Mesenchymal stem cell (in vitro differentiated cells and primary cell): ENCODE results near the gene GLTPD2.

Experiments
- DNase-seq: peaks from one replicate; pipeline ENCODE4 v3.0.0-alpha.2; 2013
- H2AFZ ChIP-seq: one replicate; pipeline ENCODE4 v1.6.1; 2013; ENCODE audit warnings: low read depth, mild to moderate bottlenecking, control low read depth, inconsistent platforms, low read length, moderate library complexity
- H2AK5ac ChIP-seq: 2 replicates; pipeline ENCODE4 v1.6.1; 2013; ENCODE audit warnings: low read length, moderate library complexity, mild to moderate bottlenecking, inconsistent platforms; ENCODE audit not compliant: severe bottlenecking
- H2BK120ac ChIP-seq: one replicate; pipeline ENCODE4 v1.6.1; 2013; ENCODE audit warnings: low read depth, mild to moderate bottlenecking, inconsistent platforms, low read length, moderate library complexity
- H2BK12ac ChIP-seq, 2 experiments: one replicate each; pipeline ENCODE4 v1.6.1; 2013; ENCODE audit warnings: inconsistent platforms in 2 of 2, low read length in 2 of 2, mild to moderate bottlenecking in 2 of 2, moderate library complexity in 2 of 2, control low read depth in 1 of 2
- H2BK15ac ChIP-seq: one replicate; pipeline ENCODE4 v1.6.1; 2013; ENCODE audit warnings: mild to moderate bottlenecking, low read depth, inconsistent platforms; ENCODE audit not compliant: poor library complexity, severe bottlenecking
- H2BK5ac ChIP-seq: 2 replicates; pipeline ENCODE4 v1.6.1; 2013; ENCODE audit warnings: low read depth, mild to moderate bottlenecking, low read length, control low read depth, inconsistent platforms; ENCODE audit not compliant: poor library complexity, severe bottlenecking
- H3K14ac ChIP-seq, 2 experiments: one replicate each; pipeline ENCODE4 v1.6.1; 2013; ENCODE audit warnings: inconsistent platforms in 2 of 2, low read length in 2 of 2, control low read depth in 1 of 2, mild to moderate bottlenecking in 1 of 2, moderate library complexity in 1 of 2
- H3K18ac ChIP-seq, 2 experiments: one replicate each; pipeline ENCODE4 v1.6.1; 2013; ENCODE audit warnings: inconsistent platforms in 2 of 2, low read length in 2 of 2, control low read depth in 1 of 2, low read depth in 1 of 2, mild to moderate bottlenecking in 1 of 2
- H3K23ac ChIP-seq, 2 experiments: one replicate each; pipeline ENCODE4 v1.6.1; 2013; ENCODE audit warnings: inconsistent platforms in 2 of 2, low read length in 2 of 2, mild to moderate bottlenecking in 2 of 2, moderate library complexity in 2 of 2, control low read depth in 1 of 2
- H3K27ac ChIP-seq: 2 replicates; pipeline ENCODE4 v1.5.1; 2013; ENCODE audit warnings: mild to moderate bottlenecking, moderate library complexity, low read length, control low read depth, inconsistent platforms; ENCODE audit not compliant: poor library complexity, severe bottlenecking
- H3K27me3 ChIP-seq, 2 experiments: 2 replicates each; pipeline versions ENCODE4 v1.6.1 to v1.7.0; 2013; ENCODE audit warnings: low read length in 2 of 2, mild to moderate bottlenecking in 2 of 2, moderate library complexity in 2 of 2, control low read depth in 1 of 2, inconsistent platforms in 1 of 2; ENCODE audit not compliant: control insufficient read depth in 1 of 2, insufficient read depth in 1 of 2
- H3K36me3 ChIP-seq, 2 experiments: 2 replicates each; pipeline versions ENCODE4 v1.6.1 to v1.7.0; 2013; ENCODE audit warnings: low read length in 2 of 2, control low read depth in 1 of 2, inconsistent platforms in 1 of 2, low read depth in 1 of 2, mild to moderate bottlenecking in 1 of 2; ENCODE audit not compliant: insufficient read depth in 2 of 2, control insufficient read depth in 1 of 2
- H3K4ac ChIP-seq, 2 experiments: one replicate each; pipeline ENCODE4 v1.6.1; 2013; ENCODE audit warnings: inconsistent platforms in 2 of 2, low read length in 2 of 2, mild to moderate bottlenecking in 2 of 2, moderate library complexity in 2 of 2, control low read depth in 1 of 2, low read depth in 1 of 2
- H3K4me1 ChIP-seq: 2 replicates; pipeline ENCODE4 v1.6.1; 2013; ENCODE audit warnings: low read depth, low read length, control low read depth; ENCODE audit not compliant: control insufficient read depth, insufficient read depth
- H3K4me2 ChIP-seq: 2 replicates; pipeline ENCODE4 v1.6.1; 2013; ENCODE audit warnings: low read length, mild to moderate bottlenecking, inconsistent platforms; ENCODE audit not compliant: poor library complexity, severe bottlenecking
- H3K4me3 ChIP-seq, 2 experiments: 2 replicates each; pipeline versions ENCODE4 v1.5.1 to v1.7.0; 2013; ENCODE audit warnings: low read length in 2 of 2, mild to moderate bottlenecking in 2 of 2, control low read depth in 1 of 2, low read depth in 1 of 2; ENCODE audit not compliant: insufficient read depth in 1 of 2
- H3K79me1 ChIP-seq: replicated peaks from 2 replicates; pipeline ENCODE4 v1.6.1; 2013; ENCODE audit warnings: mild to moderate bottlenecking, control low read depth, low read length, inconsistent platforms; ENCODE audit not compliant: poor library complexity, severe bottlenecking
- H3K9ac ChIP-seq: 2 replicates; pipeline ENCODE4 v1.7.0; 2013; ENCODE audit warnings: mild to moderate bottlenecking, low read length, moderate library complexity
- H3K9me3 ChIP-seq: 2 replicates; pipeline ENCODE4 v1.7.0; 2013; ENCODE audit warnings: mild to moderate bottlenecking, low read length; ENCODE audit not compliant: control insufficient read depth
- H4K8ac ChIP-seq: one replicate; pipeline ENCODE4 v1.6.1; 2013; ENCODE audit warnings: inconsistent platforms, mild to moderate bottlenecking, low read length, moderate library complexity
- H4K91ac ChIP-seq: one replicate; pipeline ENCODE4 v1.6.1; 2013; ENCODE audit warnings: mild to moderate bottlenecking, low read length, inconsistent platforms
- WGBS: methylation state at CpG from one replicate; pipeline ENCODE4 v1.1.7; 2013; ENCODE audit warnings: mixed read lengths; 5-methylcytosine and 5-hydroxymethylcytosine counted together

Gene GLTPD2

GRCh38 chr17:4786106-4786511, 2.7 kb upstream of the GLTPD2 start, which contains the start of gene VMO1:
Gene VMO1 (minus strand): TSS chr17:4786364. CDS start chr17:4786352, 12 bp downstream.
- no peak within 1 kb of the TSS for H4K91ac ChIP-seq
- H3K79me1 ChIP-seq, result peaks cover 7% of the 10 kb centered on the region
- peak within 1 kb of the TSS in 1 of 2 experiments; percentile 9 for H3K23ac ChIP-seq
- H3K4me2 ChIP-seq, result no peak within 1 kb of the TSS
- H3K27ac ChIP-seq, result no peak within 1 kb of the TSS
- H2BK12ac ChIP-seq, result no peak within 1 kb of the TSS
- no peak for DNase-seq
- peak within 1 kb of the TSS in 1 of 2 experiments; percentile 69 for H3K4me3 ChIP-seq
- H3K14ac ChIP-seq, result no peak within 1 kb of the TSS
- H2AK5ac ChIP-seq, result no peak within 1 kb of the TSS
- H3K27me3 ChIP-seq, result peaks cover 8 to 34% of the 10 kb centered on the region in 2 experiments
- H3K9me3 ChIP-seq, result no peaks in the 10 kb centered on the region
- H2BK15ac ChIP-seq, result no peak within 1 kb of the TSS
- WGBS, result 91% methylated on average over 20 of the region's 24 CpGs
- peaks cover 15% of the 10 kb centered on the region for H3K4me1 ChIP-seq
- no peak within 1 kb of the TSS for H2AFZ ChIP-seq
- H4K8ac ChIP-seq, result no peak within 1 kb of the TSS
- no peaks in the 10 kb centered on the region for H3K36me3 ChIP-seq
- H2BK120ac ChIP-seq, result no peak within 1 kb of the TSS
- H3K4ac ChIP-seq, result no peak within 1 kb of the TSS
- peak within 1 kb of the TSS; percentile 46 for H3K9ac ChIP-seq
- no peak within 1 kb of the TSS for H2BK5ac ChIP-seq
- H3K18ac ChIP-seq, result no peak within 1 kb of the TSS

- peaks cover 8 to 34% of the 10 kb centered on the region in 2 experiments for H3K27me3 ChIP-seq
- H3K9ac ChIP-seq, result peak overlapping the region; percentile 46
- no peak overlapping the region for H3K27ac ChIP-seq
Observed at GRCh38 chr17:4786516-4786915, 2.2 kb upstream of the GLTPD2 start.

GRCh38 chr17:4788159-4788806, 481 bp upstream of the GLTPD2 start:
- no peak overlapping the region for H3K18ac ChIP-seq
- no peak overlapping the region for H3K4ac ChIP-seq
- no peak overlapping the region for H4K8ac ChIP-seq
- no peak for DNase-seq
- no peak overlapping the region for H2AK5ac ChIP-seq
- H2BK5ac ChIP-seq, result no peak overlapping the region
- peak overlapping the region; percentile 86 for H3K9ac ChIP-seq
- peak overlapping the region in 1 of 2 experiments; percentile 86 for H3K4me3 ChIP-seq
- H3K36me3 ChIP-seq, result no peaks in the 10 kb centered on the region
- H2BK15ac ChIP-seq, result no peak overlapping the region
- WGBS, result 86% methylated on average over 11 of the region's 14 CpGs
- H2AFZ ChIP-seq, result no peak overlapping the region
- no peak overlapping the region for H3K23ac ChIP-seq
- H4K91ac ChIP-seq, result no peak overlapping the region
- H3K27me3 ChIP-seq, result peaks cover 3 to 23% of the 10 kb centered on the region in 2 experiments
- peaks cover 7% of the 10 kb centered on the region for H3K79me1 ChIP-seq
- peak overlapping the region; percentile 100 for H3K4me2 ChIP-seq
- no peak overlapping the region for H3K27ac ChIP-seq
- H3K4me1 ChIP-seq, result peaks cover 15% of the 10 kb centered on the region
- H2BK120ac ChIP-seq, result no peak overlapping the region
- no peaks in the 10 kb centered on the region for H3K9me3 ChIP-seq
- no peak overlapping the region for H2BK12ac ChIP-seq
- H3K14ac ChIP-seq, result no peak overlapping the region

More at GRCh38 chr17:4786516-4786915, 2.2 kb upstream of the GLTPD2 start:
- Histone ChIP-seq H2AFZ (no peak overlapping the region), H3K4ac (no peak overlapping the region), H3K23ac (peak overlapping the region in 1 of 2 experiments; percentile 9), H2AK5ac (no peak overlapping the region), H2BK12ac (no peak overlapping the region), H3K18ac (no peak overlapping the region), H3K4me2 (no peak overlapping the region), H3K79me1 (peaks cover 7% of the 10 kb centered on the region), H4K8ac (no peak overlapping the region), H3K14ac (no peak overlapping the region), H2BK5ac (no peak overlapping the region), H3K9me3 (no peaks in the 10 kb centered on the region), H2BK15ac (no peak overlapping the region), H2BK120ac (no peak overlapping the region), H3K4me1 (peaks cover 15% of the 10 kb centered on the region), H4K91ac (no peak overlapping the region), H3K4me3 (peak overlapping the region in 1 of 2 experiments; percentile 69), H3K36me3 (no peaks in the 10 kb centered on the region)
- DNase-seq, result no peak
- WGBS, result 86% methylated on average over 5 of the region's 6 CpGs

GRCh38 chr17:4789701-4789950, 862 bp downstream of the GLTPD2 start:
- peak overlapping the region; percentile 81 to 98 for H3K18ac ChIP-seq
- no peaks in the 10 kb centered on the region for H3K9me3 ChIP-seq
- H3K4me2 ChIP-seq, result peak overlapping the region; percentile 100
- no peak overlapping the region for H3K27ac ChIP-seq
- peak overlapping the region; percentile 95 for H2AFZ ChIP-seq
- 0% methylated on average over 14 of the region's 25 CpGs for WGBS
- H4K91ac ChIP-seq, result no peak overlapping the region
- H4K8ac ChIP-seq, result peak overlapping the region; percentile 67
- H2BK15ac ChIP-seq, result no peak overlapping the region
- H3K4me1 ChIP-seq, result peaks cover 15% of the 10 kb centered on the region
- no peak overlapping the region for H2BK5ac ChIP-seq
- H3K79me1 ChIP-seq, result peaks cover 7% of the 10 kb centered on the region
- H2BK120ac ChIP-seq, result no peak overlapping the region
- H2AK5ac ChIP-seq, result no peak overlapping the region
- H3K4me3 ChIP-seq, result peak overlapping the region; percentile 82 to 86
- peak overlapping the region; percentile 59 to 61 for H3K4ac ChIP-seq
- H2BK12ac ChIP-seq, result peak overlapping the region in 1 of 2 experiments; percentile 71
- no peak for DNase-seq
- peak overlapping the region; percentile 86 for H3K9ac ChIP-seq
- peaks cover 0 to 10% of the 10 kb centered on the region in 2 experiments for H3K27me3 ChIP-seq
- peak overlapping the region in 1 of 2 experiments; percentile 48 for H3K14ac ChIP-seq
- H3K23ac ChIP-seq, result peak overlapping the region in 1 of 2 experiments; percentile 98
- H3K36me3 ChIP-seq, result no peaks in the 10 kb centered on the region
